Measurements from ENCODE around the gene CNTN4. TPM values are rescaled to one million over a fixed set of nuclear protein-coding genes. Genes with fewer than 3 reads are reported as not detected.

CNTN4 gene
- total RNA-seq, 1 donor from 2014 or later: 23.0 TPM

DNA sequence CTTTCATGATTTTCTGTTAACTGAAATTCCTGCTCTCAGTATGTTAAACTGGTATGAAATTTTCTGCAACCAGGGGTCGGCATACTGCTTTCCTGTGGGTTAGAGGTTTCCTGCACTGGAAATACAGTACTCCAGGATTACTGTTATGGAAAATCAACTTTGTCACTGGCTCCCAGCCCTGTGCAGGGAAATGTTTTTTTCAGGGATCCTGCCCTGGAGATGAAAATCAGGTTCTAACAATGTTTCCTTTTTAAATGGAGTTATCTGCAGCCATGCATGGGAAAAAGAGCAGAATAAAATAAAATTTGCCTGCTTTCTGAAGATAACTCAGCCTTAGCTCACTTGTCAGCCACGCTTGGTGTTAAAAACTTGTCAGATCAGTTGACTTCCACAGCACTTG is 791.1 kb downstream of the CNTN4 start:
- Mint-ChIP-seq H3K27me3 (ENCODE audit: unreplicated experiment) (peaks cover 2% of the 10 kb centered on the region), H3K9me3 (ENCODE audit: unreplicated experiment) (no peaks in the 10 kb centered on the region), H3K27ac (ENCODE audit: unreplicated experiment) (no peak overlapping the region), H3K36me3 (ENCODE audit: unreplicated experiment) (no peaks in the 10 kb centered on the region), H3K4me1 (ENCODE audit: low read depth, unreplicated experiment) (no peaks in the 10 kb centered on the region), H3K4me3 (ENCODE audit: unreplicated experiment) (no peak overlapping the region)
- TF ChIP-seq, protein P1, sequence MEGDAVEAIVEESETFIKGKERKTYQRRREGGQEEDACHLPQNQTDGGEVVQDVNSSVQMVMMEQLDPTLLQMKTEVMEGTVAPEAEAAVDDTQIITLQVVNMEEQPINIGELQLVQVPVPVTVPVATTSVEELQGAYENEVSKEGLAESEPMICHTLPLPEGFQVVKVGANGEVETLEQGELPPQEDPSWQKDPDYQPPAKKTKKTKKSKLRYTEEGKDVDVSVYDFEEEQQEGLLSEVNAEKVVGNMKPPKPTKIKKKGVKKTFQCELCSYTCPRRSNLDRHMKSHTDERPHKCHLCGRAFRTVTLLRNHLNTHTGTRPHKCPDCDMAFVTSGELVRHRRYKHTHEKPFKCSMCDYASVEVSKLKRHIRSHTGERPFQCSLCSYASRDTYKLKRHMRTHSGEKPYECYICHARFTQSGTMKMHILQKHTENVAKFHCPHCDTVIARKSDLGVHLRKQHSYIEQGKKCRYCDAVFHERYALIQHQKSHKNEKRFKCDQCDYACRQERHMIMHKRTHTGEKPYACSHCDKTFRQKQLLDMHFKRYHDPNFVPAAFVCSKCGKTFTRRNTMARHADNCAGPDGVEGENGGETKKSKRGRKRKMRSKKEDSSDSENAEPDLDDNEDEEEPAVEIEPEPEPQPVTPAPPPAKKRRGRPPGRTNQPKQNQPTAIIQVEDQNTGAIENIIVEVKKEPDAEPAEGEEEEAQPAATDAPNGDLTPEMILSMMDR (IDR thresholded peaks at IDR 0.05; ENCODE audit: partially characterized antibody, unreplicated experiment): no peak
- DNase-seq: no peak

DNA sequence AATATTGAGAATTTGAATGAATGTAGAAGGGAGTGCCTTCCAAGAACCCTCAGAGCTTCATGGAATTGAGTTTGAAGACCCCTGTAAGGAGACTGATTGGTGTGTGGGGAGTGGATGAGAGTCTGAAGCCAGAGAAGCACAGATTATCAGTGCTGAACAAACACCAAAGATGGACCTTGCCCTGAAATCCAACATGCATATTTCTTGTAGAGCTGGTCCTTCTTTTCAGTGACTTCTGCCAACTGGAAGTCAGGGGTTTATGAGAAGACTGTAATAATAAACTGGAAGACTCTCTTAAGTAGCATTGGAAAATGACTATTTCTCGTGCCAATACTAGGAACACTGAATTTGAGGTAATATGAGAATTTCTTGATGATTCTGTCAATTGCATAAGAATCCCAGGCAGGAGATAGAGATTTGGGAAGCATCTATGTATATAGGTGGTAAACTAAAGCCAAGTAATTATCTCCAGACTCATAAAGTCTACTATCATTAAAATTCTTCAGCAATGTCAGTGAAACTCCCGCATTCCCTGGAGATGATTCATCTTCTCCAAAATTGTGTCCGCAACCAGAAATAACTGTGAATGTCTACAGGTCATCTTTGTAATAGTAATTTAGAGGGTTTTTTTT is 797.8 kb downstream of the CNTN4 start:
- Mint-ChIP-seq H3K4me3 (ENCODE audit: unreplicated experiment) (no peak overlapping the region), H3K36me3 (ENCODE audit: unreplicated experiment) (no peaks in the 10 kb centered on the region), H3K9me3 (ENCODE audit: unreplicated experiment) (no peaks in the 10 kb centered on the region), H3K4me1 (ENCODE audit: low read depth, unreplicated experiment) (no peaks in the 10 kb centered on the region), H3K27ac (ENCODE audit: unreplicated experiment) (no peak overlapping the region), H3K27me3 (ENCODE audit: unreplicated experiment) (no peaks in the 10 kb centered on the region)
- DNase-seq: no peak
- TF ChIP-seq, protein P1 (IDR thresholded peaks at IDR 0.05; ENCODE audit: partially characterized antibody, unreplicated experiment): no peak

DNA sequence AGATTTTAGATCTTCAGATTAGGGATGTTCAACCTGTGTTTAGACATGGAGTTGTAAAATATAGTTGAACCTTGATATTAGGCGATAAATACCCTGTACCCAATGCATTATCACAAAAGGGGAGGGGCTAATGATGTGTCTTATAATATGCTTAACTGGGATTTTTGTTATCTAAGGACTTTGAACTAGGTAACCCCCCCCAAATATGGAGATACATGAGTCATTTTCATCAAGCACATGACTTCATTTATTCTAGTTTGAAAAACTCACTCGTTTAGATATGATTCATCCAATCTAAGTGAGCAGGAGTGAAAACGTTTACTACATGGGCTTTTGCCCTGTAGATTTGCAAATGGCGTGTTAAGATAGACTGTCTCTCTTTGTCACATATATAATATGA is 799.2 kb downstream of the CNTN4 start:
- no peaks in the 10 kb centered on the region for H3K36me3 Mint-ChIP-seq (ENCODE audit: unreplicated experiment)
- DNase-seq: no peak
- no peaks in the 10 kb centered on the region for H3K4me1 Mint-ChIP-seq (ENCODE audit: low read depth, unreplicated experiment)
- H3K27ac Mint-ChIP-seq (ENCODE audit: unreplicated experiment): no peak overlapping the region
- no peaks in the 10 kb centered on the region for H3K27me3 Mint-ChIP-seq (ENCODE audit: unreplicated experiment)
- no peaks in the 10 kb centered on the region for H3K9me3 Mint-ChIP-seq (ENCODE audit: unreplicated experiment)
- no peak overlapping the region for H3K4me3 Mint-ChIP-seq (ENCODE audit: unreplicated experiment)
- TF ChIP-seq, protein P1 (IDR thresholded peaks at IDR 0.05; ENCODE audit: partially characterized antibody, unreplicated experiment): no peak

DNA sequence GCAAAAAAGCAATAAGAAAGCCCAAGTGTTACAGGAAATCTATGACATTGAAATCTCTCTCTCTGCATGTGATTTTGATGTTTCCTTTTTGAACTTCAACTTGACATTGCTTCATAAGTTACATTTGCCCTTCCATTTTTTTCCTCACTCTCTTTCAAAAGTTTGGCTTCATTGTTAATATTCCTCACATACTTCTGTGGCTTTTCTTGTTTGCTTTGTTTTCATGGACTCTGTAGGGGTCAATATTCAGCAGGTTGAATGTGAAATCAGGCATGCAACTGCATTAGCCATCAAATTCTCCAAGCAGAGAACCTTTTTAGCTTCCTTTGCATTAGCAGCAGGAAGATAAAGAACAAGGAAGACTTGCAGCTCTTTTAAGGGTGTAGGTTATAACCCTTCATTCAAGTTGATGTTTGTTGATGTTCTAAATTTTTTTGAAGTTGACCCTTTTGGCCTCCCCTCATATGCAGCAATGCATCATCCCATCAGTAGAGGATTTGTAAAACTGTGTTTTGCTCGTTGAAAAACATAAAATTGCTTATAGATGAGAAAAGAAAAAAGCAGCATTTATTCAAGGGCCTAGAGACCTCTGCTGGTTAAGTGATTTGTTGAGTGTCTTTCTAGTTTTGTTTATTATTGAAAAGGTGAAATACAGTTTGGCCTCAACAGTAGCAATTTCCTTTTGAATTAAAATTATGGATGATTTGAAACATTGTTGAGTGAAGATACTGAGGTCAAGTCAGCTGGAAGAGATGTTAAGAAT is 800.1 kb downstream of the CNTN4 start:
- H3K27ac Mint-ChIP-seq (ENCODE audit: unreplicated experiment): no peak overlapping the region

More for the DNA sequence above, 800.1 kb downstream of the CNTN4 start:
- H3K36me3 Mint-ChIP-seq (ENCODE audit: unreplicated experiment): no peaks in the 10 kb centered on the region
- no peaks in the 10 kb centered on the region for H3K9me3 Mint-ChIP-seq (ENCODE audit: unreplicated experiment)
- no peaks in the 10 kb centered on the region for H3K27me3 Mint-ChIP-seq (ENCODE audit: unreplicated experiment)
- DNase-seq: no peak
- TF ChIP-seq, protein P1 (IDR thresholded peaks at IDR 0.05; ENCODE audit: partially characterized antibody, unreplicated experiment): no peak
- no peak overlapping the region for H3K4me3 Mint-ChIP-seq (ENCODE audit: unreplicated experiment)
- no peaks in the 10 kb centered on the region for H3K4me1 Mint-ChIP-seq (ENCODE audit: low read depth, unreplicated experiment)
